OCI-LY7 (cell line): ENCODE measurements around the gene NCEH1. TPM values are rescaled to one million over a fixed set of nuclear protein-coding genes. Genes with fewer than 3 reads are reported as not detected.

Experiments used
- BruUV-seq: library from RNA; stranded (reverse); fragments of 400-500 nt; replicated peaks from 2 replicates; lab custom pipeline; 2021; lab: Mats Ljungman, UMichigan
- CTCF ChIA-PET: fragments of 300-600 bp; sonication (Branson Sonifier 250); formaldehyde crosslinking; loops from one replicate; lab custom pipeline; 2022; ENCODE audit warnings: antibody characterized with exemption; ENCODE audit not compliant: unreplicated experiment; lab: Charles Lee
- POLR2A ChIA-PET: fragments of 300-600 bp; sonication (Branson Sonifier 250); formaldehyde crosslinking; loops from one replicate; lab custom pipeline; 2022; ENCODE audit warnings: antibody characterized with exemption; lab: Charles Lee
- DNase-seq: peaks from one replicate; pipeline ENCODE4 v3.0.0-alpha.2; 2015; ENCODE audit warnings: low spot score
- H2AFZ ChIP-seq: fragments of 200-600 bp; sonication (generic), shearing (Covaris generic); 2 replicates; pipeline ENCODE4 v1.6.1; 2014; ENCODE audit warnings: mild to moderate bottlenecking, antibody characterized with exemption, low read length, moderate library complexity
- H3K27ac ChIP-seq: fragments of 200-600 bp; sonication (generic); 2 replicates; pipeline ENCODE4 v1.5.1; 2014; ENCODE audit warnings: mixed run types, low read depth, mild to moderate bottlenecking, moderate library complexity, low read length, inconsistent platforms; ENCODE audit not compliant: poor library complexity, severe bottlenecking
- H3K36me3 ChIP-seq: fragments of 200-600 bp; sonication (generic); 2 replicates; pipeline ENCODE4 v1.6.1; 2014; ENCODE audit warnings: mild to moderate bottlenecking, antibody characterized with exemption, low read length, moderate library complexity, mixed read lengths; ENCODE audit not compliant: insufficient read depth
- H3K4me1 ChIP-seq: fragments of 200-600 bp; sonication (generic); 2 replicates; pipeline ENCODE4 v1.5.1; 2014; ENCODE audit warnings: mild to moderate bottlenecking, low read length; ENCODE audit not compliant: insufficient read depth, poor library complexity, severe bottlenecking
- H3K4me2 ChIP-seq: fragments of 200-600 bp; sonication (generic); 2 replicates; pipeline ENCODE4 v1.6.1; 2014; ENCODE audit warnings: mild to moderate bottlenecking, low read length
- H3K4me3 ChIP-seq: fragments of 200-600 bp; sonication (generic); 2 replicates; pipeline ENCODE4 v1.5.1; 2014; ENCODE audit warnings: mild to moderate bottlenecking, low read depth, low read length; ENCODE audit not compliant: poor library complexity, severe bottlenecking
- H3K79me2 ChIP-seq: fragments of 200-600 bp; sonication (generic); 2 replicates; pipeline ENCODE4 v1.6.1; 2016; ENCODE audit warnings: low read depth, mild to moderate bottlenecking, low read length, moderate library complexity, mixed read lengths; ENCODE audit not compliant: insufficient read depth
- H3K9me2 ChIP-seq: fragments of 200-600 bp; sonication (generic); 2 replicates; pipeline ENCODE4 v1.6.1; 2016; ENCODE audit warnings: mild to moderate bottlenecking, low read length, mixed read lengths; ENCODE audit not compliant: insufficient read depth
- H3K9me3 ChIP-seq: fragments of 200-600 bp; sonication (generic); 2 replicates; pipeline ENCODE4 v1.6.1; 2014; ENCODE audit warnings: mild to moderate bottlenecking, mixed run types, low read length, mixed read lengths
- H4K20me1 ChIP-seq: fragments of 200-600 bp; sonication (generic); 2 replicates; pipeline ENCODE4 v1.6.1; 2014; ENCODE audit warnings: mild to moderate bottlenecking, antibody characterized with exemption, low read length, moderate library complexity, mixed read lengths; ENCODE audit not compliant: insufficient read depth
- CTCF ChIP-seq: fragments of 200-600 bp; sonication (generic); conservative IDR thresholded peaks from 2 replicates; pipeline ENCODE4 v1.5.1; 2014; ENCODE audit warnings: mild to moderate bottlenecking, antibody characterized with exemption, low read length, moderate library complexity, mixed read lengths
- EZH2phosphoT487 ChIP-seq: fragments of 200-600 bp; sonication (generic); IDR thresholded peaks from 2 replicates; pipeline ENCODE4 v1.6.1; 2018; ENCODE audit warnings: low read depth, borderline replicate concordance, mild to moderate bottlenecking, mixed run types, antibody characterized with exemption, low read length, moderate library complexity, mixed read lengths
- intact Hi-C: fragments of 100-400 bp; cut with micrococcal nuclease; formaldehyde crosslinking; loops from one replicate; pipeline ENCODE4 v1.10.0; 2022; ENCODE audit not compliant: unreplicated experiment
- total RNA-seq, 2 experiments: library from RNA; depleted of rRNA in 1 of 2; stranded (reverse); fragments of >200 nt in 1 of 2; shearing (Covaris generic) in 1 of 2; gene quantifications; 2 replicates each; pipeline ENCODE4 v1.2.3, GENCODE V29; 2014 to 2022

Gene NCEH1
- total RNA-seq, 2 experiments from 2014 or later, result 2.7 to 8.2 TPM

GRCh38 chr3:172749230-172749965 is 38.5 kb upstream of the NCEH1 start:
- Histone ChIP-seq H3K9me3 (no peaks in the 10 kb centered on the region), H3K4me1 (peaks cover 20% of the 10 kb centered on the region), H3K9me2 (no peaks in the 10 kb centered on the region), H4K20me1 (no peaks in the 10 kb centered on the region; the same call in 1 of the 2 replicates), H3K27ac (no peak overlapping the region), H3K79me2 (peaks cover 37% of the 10 kb centered on the region), H3K4me3 (peak overlapping the region; percentile 94), H2AFZ (peak overlapping the region; percentile 99), H3K36me3 (peaks cover 22% of the 10 kb centered on the region), H3K4me2 (peak overlapping the region; percentile 75)
- POLR2A ChIA-PET, result interaction anchor here (0.7 to 2.7 kb wide), 16 partner anchors 9 to 1735 kb away, joined by 3 to 11 read pairs (median 4); partner anchors contain the start of gene NCEH1
- intact Hi-C loops, result no loop called here
- BruUV-seq, result no TSS peak
- no peak for DNase-seq
- CTCF ChIA-PET, result no interaction called here
- TF ChIP-seq EZH2phosphoT487 (no peak), CTCF (no peak)

- POLR2A ChIA-PET, result no interaction called here
- no peaks in the 10 kb centered on the region for H3K36me3 ChIP-seq
- peaks cover 8% of the 10 kb centered on the region for H3K79me2 ChIP-seq
- H3K9me2 ChIP-seq, result no peaks in the 10 kb centered on the region
- no peaks in the 10 kb centered on the region for H3K4me1 ChIP-seq
- H2AFZ ChIP-seq, result peak overlapping the region; percentile 49; the same call in 1 of the 2 replicates
- CTCF ChIA-PET, result no interaction called here
- no peak for DNase-seq
- BruUV-seq, result no TSS peak
- H3K4me3 ChIP-seq, result no peak overlapping the region
- H4K20me1 ChIP-seq, result no peaks in the 10 kb centered on the region
- no peak overlapping the region for H3K27ac ChIP-seq
- intact Hi-C loops, result no loop called here
- TF ChIP-seq CTCF, result no peak
- no peak for TF ChIP-seq EZH2phosphoT487
- H3K4me2 ChIP-seq, result no peak overlapping the region
- H3K9me3 ChIP-seq, result no peaks in the 10 kb centered on the region
Observed at GRCh38 chr3:172746475-172746874, 35.6 kb upstream of the NCEH1 start.

GRCh38 chr3:172739462-172739861 is 28.6 kb upstream of the NCEH1 start:
- ChIA-PET POLR2A (interaction anchor here (0.6 to 1.5 kb wide), 2 partner anchors 10 to 13 kb away, joined by 4 to 11 read pairs; partner anchors contain the start of gene ECT2), CTCF (no interaction called here)
- Histone ChIP-seq H3K4me1 (no peaks in the 10 kb centered on the region), H4K20me1 (no peaks in the 10 kb centered on the region), H2AFZ (no peak overlapping the region), H3K9me2 (no peaks in the 10 kb centered on the region), H3K27ac (no peak overlapping the region), H3K4me2 (no peak overlapping the region), H3K4me3 (no peak overlapping the region), H3K9me3 (no peaks in the 10 kb centered on the region), H3K79me2 (no peaks in the 10 kb centered on the region), H3K36me3 (no peaks in the 10 kb centered on the region)
- DNase-seq, result no peak
- intact Hi-C loops, result no loop called here
- TF ChIP-seq EZH2phosphoT487, result no peak
- no peak for TF ChIP-seq CTCF
- no TSS peak for BruUV-seq
